PC-9 (cell line): ENCODE measurements around the gene IL22RA2. TPM values are rescaled to one million over a fixed set of nuclear protein-coding genes. Genes with fewer than 3 reads are reported as not detected.

Experiments used
- BruUV-seq: library from RNA; stranded (reverse); fragments of 400-500 nt; replicated peaks from 2 replicates; lab custom pipeline; 2021; lab: Mats Ljungman, UMichigan
- CTCF ChIA-PET: fragments of 300-600 bp; sonication (Branson Sonifier 250); formaldehyde crosslinking; loops from one replicate; lab custom pipeline; 2022; ENCODE audit warnings: antibody characterized with exemption; lab: Charles Lee
- POLR2A ChIA-PET: fragments of 300-600 bp; sonication (Branson Sonifier 250); formaldehyde crosslinking; loops from one replicate; lab custom pipeline; 2022; ENCODE audit warnings: antibody characterized with exemption; ENCODE audit not compliant: unreplicated experiment; lab: Charles Lee
- DNase-seq, 2 experiments: peaks; one replicate each; pipeline versions ENCODE4 v3.0.0 to v3.0.0-alpha.2; 2015 to 2022; ENCODE audit warnings: mixed read lengths in 1 of 2
- H2AFZ ChIP-seq: fragments of 200-600 bp; sonication (generic); 2 replicates; pipeline ENCODE4 v1.8.1; 2017; ENCODE audit warnings: antibody characterized with exemption
- H3F3A ChIP-seq: fragments of 200-600 bp; sonication (generic); 2 replicates; pipeline ENCODE4 v1.8.1; 2017; ENCODE audit warnings: antibody characterized with exemption, mild to moderate bottlenecking, low read depth; ENCODE audit not compliant: insufficient read depth
- H3K27ac ChIP-seq: fragments of 200-600 bp; sonication (generic); 2 replicates; pipeline ENCODE4 v1.6.1; 2016; ENCODE audit warnings: mixed run types
- H3K27me3 ChIP-seq: fragments of 200-600 bp; sonication (generic); 2 replicates; pipeline ENCODE4 v1.6.1; 2016; ENCODE audit warnings: low read depth, mixed run types; ENCODE audit not compliant: insufficient read depth
- H3K36me3 ChIP-seq: fragments of 200-600 bp; sonication (generic); 2 replicates; pipeline ENCODE4 v1.6.1; 2016; ENCODE audit warnings: low read depth, mixed run types
- H3K4me1 ChIP-seq: fragments of 200-600 bp; sonication (generic); replicated peaks from 2 replicates; pipeline ENCODE4 v1.6.1; 2016; ENCODE audit warnings: mixed run types; ENCODE audit not compliant: insufficient read depth
- H3K4me2 ChIP-seq: fragments of 200-600 bp; sonication (generic); 2 replicates; pipeline ENCODE4 v1.6.1; 2017; ENCODE audit warnings: mixed run types
- H3K4me3 ChIP-seq: fragments of 200-600 bp; sonication (generic); 2 replicates; pipeline ENCODE4 v1.6.1; 2016; ENCODE audit warnings: mixed run types
- H3K79me2 ChIP-seq: fragments of 200-600 bp; sonication (generic); 2 replicates; pipeline ENCODE4 v1.6.1; 2017; ENCODE audit warnings: low read depth, mixed run types
- H3K9me2 ChIP-seq: fragments of 200-600 bp; sonication (generic); 2 replicates; pipeline ENCODE4 v1.8.1; 2017; ENCODE audit warnings: mild to moderate bottlenecking; ENCODE audit not compliant: insufficient read depth
- H3K9me3 ChIP-seq: fragments of 200-600 bp; sonication (generic); 2 replicates; pipeline ENCODE4 v1.8.1; 2016; ENCODE audit warnings: low read depth; ENCODE audit not compliant: insufficient read depth
- H4K20me1 ChIP-seq: fragments of 200-600 bp; sonication (generic); 2 replicates; pipeline ENCODE4 v1.8.1; 2017; ENCODE audit not compliant: insufficient read depth
- CTCF ChIP-seq: fragments of 200-600 bp; sonication (generic); conservative IDR thresholded peaks from 2 replicates; pipeline ENCODE4 v1.6.1; 2017; ENCODE audit warnings: mixed run types, antibody characterized with exemption, mild to moderate bottlenecking, moderate library complexity
- EZH2 ChIP-seq: fragments of 200-600 bp; sonication (generic); IDR thresholded peaks from 2 replicates; pipeline ENCODE4 v1.8.0; 2017; ENCODE audit warnings: antibody characterized with exemption, low read depth
- intact Hi-C: fragments of 100-400 bp; cut with micrococcal nuclease; formaldehyde crosslinking; loops from one replicate; pipeline ENCODE4 v1.10.0; 2022; ENCODE audit not compliant: unreplicated experiment
- total RNA-seq: library from RNA; stranded (reverse); gene quantifications from 2 replicates; pipeline ENCODE4 v1.2.3, GENCODE V29; 2021

Gene IL22RA2
- total RNA-seq, 1 experiment from 2014 or later = not detected

- intact Hi-C loops = no loop called here
These were observed 75.9 kb downstream of the IL22RA2 start for GRCh38 chr6:137097526-137097925.

GRCh38 chr6:137097057-137097456 is 76.4 kb downstream of the IL22RA2 start:
- ChIA-PET POLR2A (interaction anchor here (0.6 kb wide), 1 partner anchor 101 kb away, joined by 9 read pairs; no protein-coding TSS in a partner anchor), CTCF (no interaction called here)
- Histone ChIP-seq H3K27me3 (no peaks in the 10 kb centered on the region), H3K79me2 (no peaks in the 10 kb centered on the region), H3K36me3 (no peaks in the 10 kb centered on the region), H2AFZ (no peak overlapping the region), H3K4me3 (no peak overlapping the region), H3K4me1 (peaks cover 5% of the 10 kb centered on the region), H3K9me3 (no peaks in the 10 kb centered on the region), H3F3A (no peaks in the 10 kb centered on the region), H4K20me1 (no peaks in the 10 kb centered on the region), H3K9me2 (no peaks in the 10 kb centered on the region), H3K4me2 (no peak overlapping the region), H3K27ac (no peak overlapping the region)
- no peak for DNase-seq
- BruUV-seq = no TSS peak
- TF ChIP-seq CTCF = no peak
- no peak for TF ChIP-seq EZH2
- intact Hi-C loops = no loop called here

More at GRCh38 chr6:137097526-137097925, 75.9 kb downstream of the IL22RA2 start:
- Histone ChIP-seq H4K20me1 (no peaks in the 10 kb centered on the region), H3K79me2 (no peaks in the 10 kb centered on the region), H3K27me3 (no peaks in the 10 kb centered on the region), H3F3A (no peaks in the 10 kb centered on the region), H3K4me3 (no peak overlapping the region), H2AFZ (no peak overlapping the region), H3K4me1 (peaks cover 5% of the 10 kb centered on the region), H3K36me3 (no peaks in the 10 kb centered on the region), H3K9me3 (no peaks in the 10 kb centered on the region), H3K4me2 (no peak overlapping the region), H3K27ac (no peak overlapping the region), H3K9me2 (no peaks in the 10 kb centered on the region)
- BruUV-seq = no TSS peak
- CTCF ChIA-PET = interaction anchor here (1.0 kb wide), 1 partner anchor 12 kb away, joined by 3 read pairs; no protein-coding TSS in a partner anchor
- no peak for DNase-seq
- POLR2A ChIA-PET = interaction anchor here (0.6 kb wide), 1 partner anchor 101 kb away, joined by 9 read pairs; no protein-coding TSS in a partner anchor
- TF ChIP-seq CTCF (no peak), EZH2 (no peak)

GRCh38 chr6:137095651-137096238 is 77.7 kb downstream of the IL22RA2 start:
- H3K9me2 ChIP-seq = no peaks in the 10 kb centered on the region
- intact Hi-C loops = loop anchor here (2.0 kb wide), 1 partner anchor 1013 kb away; no protein-coding TSS in a partner anchor
- no peak overlapping the region for H3K4me3 ChIP-seq
- H3K9me3 ChIP-seq = no peaks in the 10 kb centered on the region
- POLR2A ChIA-PET = no interaction called here
- no peaks in the 10 kb centered on the region for H4K20me1 ChIP-seq
- no peaks in the 10 kb centered on the region for H3K79me2 ChIP-seq
- H3K36me3 ChIP-seq = no peaks in the 10 kb centered on the region
- DNase-seq = no peak
- no peak overlapping the region for H3K27ac ChIP-seq
- no peaks in the 10 kb centered on the region for H3K27me3 ChIP-seq
- peaks cover 5% of the 10 kb centered on the region for H3K4me1 ChIP-seq
- no peak overlapping the region for H3K4me2 ChIP-seq
- peak overlapping the region; percentile 30; the same call in 1 of the 2 replicates for H2AFZ ChIP-seq
- TF ChIP-seq EZH2 (no peak), CTCF (no peak)
- no peaks in the 10 kb centered on the region for H3F3A ChIP-seq
- BruUV-seq = no TSS peak
- CTCF ChIA-PET = no interaction called here
